ENCODE results near the gene ANO8. TPM values are rescaled to one million over a fixed set of nuclear protein-coding genes. Genes with fewer than 3 reads are reported as not detected.

ANO8 gene
- total and polyA plus RNA-seq, 2 experiments from 2014 or later, result 4.5 to 24.9 TPM

DNA sequence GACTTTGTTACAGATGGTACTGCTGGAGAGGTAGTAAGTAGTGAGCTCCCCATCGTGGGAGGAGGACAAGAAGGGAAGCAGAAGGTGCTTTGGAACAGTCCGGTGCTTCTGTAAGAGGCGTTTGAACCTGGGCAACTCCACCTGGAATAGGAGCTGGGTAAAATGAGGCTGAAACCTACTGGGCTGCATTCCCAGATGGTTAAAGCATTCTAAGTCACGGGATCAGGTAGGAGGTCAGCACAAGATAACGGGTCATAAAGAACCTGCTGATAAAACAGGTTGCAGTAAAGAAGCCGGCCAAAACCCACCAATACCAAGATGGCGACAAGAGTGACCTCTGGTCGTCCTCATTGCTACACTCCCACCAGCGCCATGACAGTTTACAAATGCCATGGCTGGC lies 47.9 kb downstream of the ANO8 start:
- H3K4me2 ChIP-seq, result no peak overlapping the region
- peaks cover 2% of the 10 kb centered on the region for H3K4me1 Mint-ChIP-seq
- H3K27ac Mint-ChIP-seq, result no peak overlapping the region
- TF ChIP-seq, protein P1, sequence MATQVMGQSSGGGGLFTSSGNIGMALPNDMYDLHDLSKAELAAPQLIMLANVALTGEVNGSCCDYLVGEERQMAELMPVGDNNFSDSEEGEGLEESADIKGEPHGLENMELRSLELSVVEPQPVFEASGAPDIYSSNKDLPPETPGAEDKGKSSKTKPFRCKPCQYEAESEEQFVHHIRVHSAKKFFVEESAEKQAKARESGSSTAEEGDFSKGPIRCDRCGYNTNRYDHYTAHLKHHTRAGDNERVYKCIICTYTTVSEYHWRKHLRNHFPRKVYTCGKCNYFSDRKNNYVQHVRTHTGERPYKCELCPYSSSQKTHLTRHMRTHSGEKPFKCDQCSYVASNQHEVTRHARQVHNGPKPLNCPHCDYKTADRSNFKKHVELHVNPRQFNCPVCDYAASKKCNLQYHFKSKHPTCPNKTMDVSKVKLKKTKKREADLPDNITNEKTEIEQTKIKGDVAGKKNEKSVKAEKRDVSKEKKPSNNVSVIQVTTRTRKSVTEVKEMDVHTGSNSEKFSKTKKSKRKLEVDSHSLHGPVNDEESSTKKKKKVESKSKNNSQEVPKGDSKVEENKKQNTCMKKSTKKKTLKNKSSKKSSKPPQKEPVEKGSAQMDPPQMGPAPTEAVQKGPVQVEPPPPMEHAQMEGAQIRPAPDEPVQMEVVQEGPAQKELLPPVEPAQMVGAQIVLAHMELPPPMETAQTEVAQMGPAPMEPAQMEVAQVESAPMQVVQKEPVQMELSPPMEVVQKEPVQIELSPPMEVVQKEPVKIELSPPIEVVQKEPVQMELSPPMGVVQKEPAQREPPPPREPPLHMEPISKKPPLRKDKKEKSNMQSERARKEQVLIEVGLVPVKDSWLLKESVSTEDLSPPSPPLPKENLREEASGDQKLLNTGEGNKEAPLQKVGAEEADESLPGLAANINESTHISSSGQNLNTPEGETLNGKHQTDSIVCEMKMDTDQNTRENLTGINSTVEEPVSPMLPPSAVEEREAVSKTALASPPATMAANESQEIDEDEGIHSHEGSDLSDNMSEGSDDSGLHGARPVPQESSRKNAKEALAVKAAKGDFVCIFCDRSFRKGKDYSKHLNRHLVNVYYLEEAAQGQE (IDR thresholded peaks at IDR 0.05; ENCODE audit: unreplicated experiment), result no peak
- TF ChIP-seq ZNF114 (CRISPR knock-in tag; IDR thresholded peaks at IDR 0.05) (no peak), EZH2 (IDR thresholded peaks at IDR 0.05; ENCODE audit: low read depth, unreplicated experiment) (no peak), EZH2phosphoT487 (IDR thresholded peaks at IDR 0.05; ENCODE audit: unreplicated experiment) (no peak), POLR2AphosphoS5 (IDR thresholded peaks at IDR 0.05; ENCODE audit: low read depth) (no peak), NANOG (IDR thresholded peaks at IDR 0.05; ENCODE audit: borderline replicate concordance) (no peak)
- TF ChIP-seq, protein P2, sequence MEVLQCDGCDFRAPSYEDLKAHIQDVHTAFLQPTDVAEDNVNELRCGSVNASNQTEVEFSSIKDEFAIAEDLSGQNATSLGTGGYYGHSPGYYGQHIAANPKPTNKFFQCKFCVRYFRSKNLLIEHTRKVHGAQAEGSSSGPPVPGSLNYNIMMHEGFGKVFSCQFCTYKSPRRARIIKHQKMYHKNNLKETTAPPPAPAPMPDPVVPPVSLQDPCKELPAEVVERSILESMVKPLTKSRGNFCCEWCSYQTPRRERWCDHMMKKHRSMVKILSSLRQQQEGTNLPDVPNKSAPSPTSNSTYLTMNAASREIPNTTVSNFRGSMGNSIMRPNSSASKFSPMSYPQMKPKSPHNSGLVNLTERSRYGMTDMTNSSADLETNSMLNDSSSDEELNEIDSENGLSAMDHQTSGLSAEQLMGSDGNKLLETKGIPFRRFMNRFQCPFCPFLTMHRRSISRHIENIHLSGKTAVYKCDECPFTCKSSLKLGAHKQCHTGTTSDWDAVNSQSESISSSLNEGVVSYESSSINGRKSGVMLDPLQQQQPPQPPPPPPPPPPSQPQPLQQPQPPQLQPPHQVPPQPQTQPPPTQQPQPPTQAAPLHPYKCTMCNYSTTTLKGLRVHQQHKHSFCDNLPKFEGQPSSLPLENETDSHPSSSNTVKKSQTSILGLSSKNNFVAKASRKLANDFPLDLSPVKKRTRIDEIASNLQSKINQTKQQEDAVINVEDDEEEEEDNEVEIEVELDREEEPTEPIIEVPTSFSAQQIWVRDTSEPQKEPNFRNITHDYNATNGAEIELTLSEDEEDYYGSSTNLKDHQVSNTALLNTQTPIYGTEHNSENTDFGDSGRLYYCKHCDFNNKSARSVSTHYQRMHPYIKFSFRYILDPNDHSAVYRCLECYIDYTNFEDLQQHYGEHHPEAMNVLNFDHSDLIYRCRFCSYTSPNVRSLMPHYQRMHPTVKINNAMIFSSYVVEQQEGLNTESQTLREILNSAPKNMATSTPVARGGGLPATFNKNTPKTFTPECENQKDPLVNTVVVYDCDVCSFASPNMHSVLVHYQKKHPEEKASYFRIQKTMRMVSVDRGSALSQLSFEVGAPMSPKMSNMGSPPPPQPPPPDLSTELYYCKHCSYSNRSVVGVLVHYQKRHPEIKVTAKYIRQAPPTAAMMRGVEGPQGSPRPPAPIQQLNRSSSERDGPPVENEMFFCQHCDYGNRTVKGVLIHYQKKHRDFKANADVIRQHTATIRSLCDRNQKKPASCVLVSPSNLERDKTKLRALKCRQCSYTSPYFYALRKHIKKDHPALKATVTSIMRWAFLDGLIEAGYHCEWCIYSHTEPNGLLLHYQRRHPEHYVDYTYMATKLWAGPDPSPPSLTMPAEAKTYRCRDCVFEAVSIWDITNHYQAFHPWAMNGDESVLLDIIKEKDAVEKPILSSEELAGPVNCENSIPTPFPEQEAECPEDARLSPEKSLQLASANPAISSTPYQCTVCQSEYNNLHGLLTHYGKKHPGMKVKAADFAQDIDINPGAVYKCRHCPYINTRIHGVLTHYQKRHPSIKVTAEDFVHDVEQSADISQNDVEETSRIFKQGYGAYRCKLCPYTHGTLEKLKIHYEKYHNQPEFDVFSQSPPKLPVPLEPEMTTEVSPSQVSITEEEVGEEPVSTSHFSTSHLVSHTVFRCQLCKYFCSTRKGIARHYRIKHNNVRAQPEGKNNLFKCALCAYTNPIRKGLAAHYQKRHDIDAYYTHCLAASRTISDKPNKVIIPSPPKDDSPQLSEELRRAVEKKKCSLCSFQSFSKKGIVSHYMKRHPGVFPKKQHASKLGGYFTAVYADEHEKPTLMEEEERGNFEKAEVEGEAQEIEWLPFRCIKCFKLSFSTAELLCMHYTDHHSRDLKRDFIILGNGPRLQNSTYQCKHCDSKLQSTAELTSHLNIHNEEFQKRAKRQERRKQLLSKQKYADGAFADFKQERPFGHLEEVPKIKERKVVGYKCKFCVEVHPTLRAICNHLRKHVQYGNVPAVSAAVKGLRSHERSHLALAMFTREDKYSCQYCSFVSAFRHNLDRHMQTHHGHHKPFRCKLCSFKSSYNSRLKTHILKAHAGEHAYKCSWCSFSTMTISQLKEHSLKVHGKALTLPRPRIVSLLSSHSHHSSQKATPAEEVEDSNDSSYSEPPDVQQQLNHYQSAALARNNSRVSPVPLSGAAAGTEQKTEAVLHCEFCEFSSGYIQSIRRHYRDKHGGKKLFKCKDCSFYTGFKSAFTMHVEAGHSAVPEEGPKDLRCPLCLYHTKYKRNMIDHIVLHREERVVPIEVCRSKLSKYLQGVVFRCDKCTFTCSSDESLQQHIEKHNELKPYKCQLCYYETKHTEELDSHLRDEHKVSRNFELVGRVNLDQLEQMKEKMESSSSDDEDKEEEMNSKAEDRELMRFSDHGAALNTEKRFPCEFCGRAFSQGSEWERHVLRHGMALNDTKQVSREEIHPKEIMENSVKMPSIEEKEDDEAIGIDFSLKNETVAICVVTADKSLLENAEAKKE (CRISPR knock-in tag; IDR thresholded peaks at IDR 0.05), result no peak
- no peaks in the 10 kb centered on the region for H3K36me3 ChIP-seq (ENCODE audit: insufficient read depth)
- H3K27me3 Mint-ChIP-seq (ENCODE audit: insufficient read depth, low read depth, poor library complexity), result peaks cover 10% of the 10 kb centered on the region
- H3K36me3 Mint-ChIP-seq (ENCODE audit: low read depth), result peaks cover 25% of the 10 kb centered on the region
- no peaks in the 10 kb centered on the region for H3K9me3 Mint-ChIP-seq
- H3K27me3 ChIP-seq (ENCODE audit: insufficient read depth), result peaks cover 6% of the 10 kb centered on the region; the same call in 1 of the 2 replicates
- H3K4me3 ChIP-seq, result no peak overlapping the region
- no peak overlapping the region for H3K4me3 Mint-ChIP-seq
- peaks cover 4% of the 10 kb centered on the region; the same call in 1 of the 2 replicates for H4K20me1 ChIP-seq (replicated peaks; ENCODE audit: insufficient read depth)
- no peaks in the 10 kb centered on the region for H3K79me2 ChIP-seq (replicated peaks; ENCODE audit: insufficient read depth)
- no peak overlapping the region for H2AFZ ChIP-seq
- no peak for ATAC-seq
- no peak overlapping the region for H3K27ac ChIP-seq (ENCODE audit: low read depth)
- peaks cover 17% of the 10 kb centered on the region for H3F3A ChIP-seq (replicated peaks; ENCODE audit: low read depth)
- H3K9me2 ChIP-seq (ENCODE audit: insufficient read depth), result no peaks in the 10 kb centered on the region
- H3K4me1 ChIP-seq (ENCODE audit: insufficient read depth), result no peaks in the 10 kb centered on the region
- DNase-seq (ENCODE audit: low spot score), result no peak
